Measurements from ENCODE around the gene PTCD2.

GRCh38 chr5:72400950-72401349 is 80.8 kb downstream of the PTCD2 start:
- TF ChIP-seq POLR2A (IDR thresholded peaks at IDR 0.05; ENCODE audit: low read depth, low read length) (no peak), POLR2AphosphoS5 (IDR thresholded peaks at IDR 0.05; ENCODE audit: low read depth, low read length) (no peak), SPI1 (IDR thresholded peaks at IDR 0.05; ENCODE audit: low read depth, low read length) (no peak), TAF1 (IDR thresholded peaks at IDR 0.05; ENCODE audit: low read depth, low read length) (no peak), PAX5 (IDR thresholded peaks at IDR 0.05; ENCODE audit: insufficient read depth, low read length, severe bottlenecking) (no peak), POU2F2 (IDR thresholded peaks at IDR 0.05; ENCODE audit: low read depth, low read length) (no peak)

Measured in GM12891 (cell line).